ENCODE results near the gene SLC25A21. TPM values are rescaled to one million over a fixed set of nuclear protein-coding genes. Genes with fewer than 3 reads are reported as not detected.
"Not testable (repeated sequence)": the region's sequence is repeated elsewhere in the genome, so short reads cannot be mapped to it uniquely, and the experiment has no call there.

Gene SLC25A21
- total and polyA plus RNA-seq, 9 donors, result 0.57 to 1.6 (median 1.1) TPM; not detected in 1

DNA sequence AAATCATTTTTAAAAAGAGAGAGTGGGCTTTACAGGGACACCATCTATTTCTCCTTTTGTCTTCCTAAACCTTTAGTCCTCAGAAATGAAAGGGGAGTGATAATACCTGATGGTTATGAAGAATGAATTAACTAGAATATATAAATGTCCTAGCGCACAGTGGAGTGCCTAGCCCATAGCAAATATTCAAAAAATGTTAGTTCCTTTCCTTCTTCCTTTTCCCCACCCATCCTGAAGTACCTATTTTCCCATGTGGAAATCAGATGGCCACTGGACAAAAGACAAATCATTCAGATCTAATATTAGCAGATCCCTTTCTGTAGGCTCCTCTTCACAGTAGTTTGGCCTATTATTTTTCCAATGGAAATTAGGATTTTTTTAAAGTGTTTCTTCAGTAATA is 90.0 kb downstream of the SLC25A21 start:
- 0% methylated on average over 1 of the region's 1 CpG for WGBS, 3 donors
- no peaks in the 10 kb centered on the region for H3K4me1 ChIP-seq (ENCODE audit: insufficient read depth)
- H3K36me3 ChIP-seq, result no peaks in the 10 kb centered on the region
- no peaks in the 10 kb centered on the region for H3K27me3 ChIP-seq
- TF ChIP-seq, protein P1, sequence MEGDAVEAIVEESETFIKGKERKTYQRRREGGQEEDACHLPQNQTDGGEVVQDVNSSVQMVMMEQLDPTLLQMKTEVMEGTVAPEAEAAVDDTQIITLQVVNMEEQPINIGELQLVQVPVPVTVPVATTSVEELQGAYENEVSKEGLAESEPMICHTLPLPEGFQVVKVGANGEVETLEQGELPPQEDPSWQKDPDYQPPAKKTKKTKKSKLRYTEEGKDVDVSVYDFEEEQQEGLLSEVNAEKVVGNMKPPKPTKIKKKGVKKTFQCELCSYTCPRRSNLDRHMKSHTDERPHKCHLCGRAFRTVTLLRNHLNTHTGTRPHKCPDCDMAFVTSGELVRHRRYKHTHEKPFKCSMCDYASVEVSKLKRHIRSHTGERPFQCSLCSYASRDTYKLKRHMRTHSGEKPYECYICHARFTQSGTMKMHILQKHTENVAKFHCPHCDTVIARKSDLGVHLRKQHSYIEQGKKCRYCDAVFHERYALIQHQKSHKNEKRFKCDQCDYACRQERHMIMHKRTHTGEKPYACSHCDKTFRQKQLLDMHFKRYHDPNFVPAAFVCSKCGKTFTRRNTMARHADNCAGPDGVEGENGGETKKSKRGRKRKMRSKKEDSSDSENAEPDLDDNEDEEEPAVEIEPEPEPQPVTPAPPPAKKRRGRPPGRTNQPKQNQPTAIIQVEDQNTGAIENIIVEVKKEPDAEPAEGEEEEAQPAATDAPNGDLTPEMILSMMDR (IDR thresholded peaks at IDR 0.05), result no peak
- TF ChIP-seq EP300 (IDR thresholded peaks at IDR 0.05), result no peak
- intact Hi-C loops (cut with DNase I), result no loop called here
- no peaks in the 10 kb centered on the region for H3K9me3 ChIP-seq
- no peak overlapping the region for H3K4me3 ChIP-seq
- H3K27ac ChIP-seq, result no peak overlapping the region
- no peak for DNase-seq

DNA sequence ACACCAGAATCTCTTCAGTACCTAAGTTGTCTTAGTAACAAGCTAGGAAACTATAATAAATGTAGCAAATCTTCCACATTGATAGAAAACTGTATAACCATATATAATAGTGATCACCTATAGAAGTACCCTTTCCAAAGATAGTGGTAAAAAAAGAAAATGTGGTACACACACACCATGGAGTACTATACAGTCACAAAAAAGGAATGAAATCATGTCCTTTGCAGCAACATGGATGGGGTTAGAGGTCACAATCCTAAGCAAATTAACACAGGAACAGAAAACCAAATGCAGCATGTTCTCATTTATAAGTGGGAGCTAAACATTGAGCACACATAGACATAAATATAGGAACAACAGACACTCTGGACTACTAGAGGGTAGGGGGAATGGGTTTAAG is 90.5 kb downstream of the SLC25A21 start:
- H3K4me1 ChIP-seq (ENCODE audit: insufficient read depth), result no peaks in the 10 kb centered on the region
- H3K27me3 ChIP-seq, result no peaks in the 10 kb centered on the region
- no peak overlapping the region for H3K27ac ChIP-seq
- TF ChIP-seq, protein P1 (IDR thresholded peaks at IDR 0.05), result no peak
- TF ChIP-seq POLR2A (IDR thresholded peaks at IDR 0.05), result no peak
- no peak for TF ChIP-seq EP300 (IDR thresholded peaks at IDR 0.05)
- H3K4me3 ChIP-seq, result no peak overlapping the region
- H3K36me3 ChIP-seq, result no peaks in the 10 kb centered on the region
- DNase-seq, result no peak
- no peaks in the 10 kb centered on the region for H3K9me3 ChIP-seq
- intact Hi-C loops (cut with DNase I), result no loop called here

DNA sequence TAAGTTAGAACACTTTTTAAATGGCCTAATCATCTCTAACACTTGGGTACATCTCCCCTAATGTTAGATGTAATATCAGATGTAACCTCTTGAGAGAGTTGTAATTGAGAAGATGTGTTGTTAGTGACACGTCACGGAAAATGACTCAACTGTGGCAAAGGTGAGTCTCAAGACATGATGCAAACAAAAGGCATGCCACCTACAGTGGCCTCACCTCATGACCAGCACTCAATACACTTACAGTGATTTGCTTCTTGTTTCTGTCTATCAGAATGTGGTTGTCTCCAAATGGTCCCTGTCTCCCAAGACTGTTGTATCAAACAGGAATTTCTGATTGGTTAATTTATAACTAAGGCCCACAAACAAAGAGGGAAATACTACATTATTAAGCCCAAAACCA is 91.2 kb downstream of the SLC25A21 start:
- Histone ChIP-seq H3K4me3 (no peak overlapping the region), H3K27ac (no peak overlapping the region), H3K4me1 (ENCODE audit: insufficient read depth) (no peaks in the 10 kb centered on the region), H3K9me3 (no peaks in the 10 kb centered on the region), H3K27me3 (no peaks in the 10 kb centered on the region), H3K36me3 (no peaks in the 10 kb centered on the region)
- WGBS, 3 donors, result 91 to 93% (median 92%) methylated on average over 2 of the region's 2 CpGs
- DNase-seq, result no peak
- intact Hi-C loops (cut with DNase I), result no loop called here
- TF ChIP-seq EP300 (IDR thresholded peaks at IDR 0.05), result no peak
- no peak for TF ChIP-seq POLR2A (IDR thresholded peaks at IDR 0.05)
- TF ChIP-seq, protein P1 (IDR thresholded peaks at IDR 0.05), result no peak

DNA sequence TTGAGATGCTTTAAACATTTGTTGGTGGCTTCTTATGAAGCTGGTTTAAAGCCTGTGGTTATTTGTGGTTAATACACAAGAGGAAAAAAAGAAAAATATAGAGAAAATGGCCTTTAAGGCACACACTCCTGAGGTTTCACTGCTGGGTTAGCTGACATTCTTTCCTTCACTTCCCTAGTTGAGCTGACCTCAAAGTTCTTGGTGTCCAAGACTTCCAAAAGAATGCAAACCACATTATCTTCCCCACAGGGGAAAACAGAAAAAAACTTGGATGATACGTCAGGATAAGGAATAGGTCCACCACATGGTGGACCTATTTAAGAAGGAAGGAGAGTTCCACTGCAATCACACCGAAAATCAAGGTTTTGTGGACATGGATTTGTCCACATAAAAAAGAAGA is 94.3 kb downstream of the SLC25A21 start:
- intact Hi-C loops (cut with DNase I), result no loop called here
- H3K4me1 ChIP-seq (ENCODE audit: insufficient read depth), result no peaks in the 10 kb centered on the region
- H3K4me3 ChIP-seq, result no peak overlapping the region
- 41 to 50% (median 46%) methylated on average over 2 of the region's 2 CpGs for WGBS, 3 donors
- no peaks in the 10 kb centered on the region for H3K9me3 ChIP-seq
- no peak for TF ChIP-seq POLR2A (IDR thresholded peaks at IDR 0.05)
- TF ChIP-seq, protein P1 (IDR thresholded peaks at IDR 0.05), result no peak
- no peak for TF ChIP-seq EP300 (IDR thresholded peaks at IDR 0.05)
- H3K27me3 ChIP-seq, result no peaks in the 10 kb centered on the region
- DNase-seq, result no peak
- no peaks in the 10 kb centered on the region for H3K36me3 ChIP-seq
- H3K27ac ChIP-seq, result no peak overlapping the region

DNA sequence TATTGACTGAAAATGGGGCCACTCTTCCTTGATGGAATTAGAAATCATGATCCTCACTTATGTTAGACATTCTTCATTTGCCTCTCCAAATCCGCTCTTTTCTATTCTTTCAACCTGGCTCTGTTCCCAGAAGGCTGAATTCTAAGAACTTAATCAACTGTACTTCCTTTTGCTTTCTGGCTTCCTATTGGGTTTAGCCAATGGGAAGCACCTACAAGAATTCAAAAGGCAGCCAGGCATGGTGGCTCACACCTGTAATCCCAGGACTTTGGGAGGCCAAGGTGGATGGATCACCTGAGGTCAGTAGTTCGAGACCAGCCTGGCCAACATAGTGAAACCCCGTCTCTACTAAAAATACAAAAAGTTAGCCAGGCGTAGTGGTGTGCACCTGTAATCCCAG is 98.1 kb downstream of the SLC25A21 start:
- H3K36me3 ChIP-seq; intact Hi-C loops (cut with DNase I); H3K4me3 ChIP-seq; H3K27ac ChIP-seq; DNase-seq; H3K4me1 ChIP-seq (ENCODE audit: insufficient read depth); H3K9me3 ChIP-seq; H3K27me3 ChIP-seq: not testable (repeated sequence)
- WGBS, 3 donors, result 64 to 68% (median 67%) methylated on average over 4 of the region's 4 CpGs

Data from ovary (tissue), 9 donors.